Skeletal muscle tissue (tissue), 4 donors: ENCODE data around the gene INO80D. TPM values are rescaled to one million over a fixed set of nuclear protein-coding genes. Genes with fewer than 3 reads are reported as not detected.
"Not testable (repeated sequence)": the region's sequence is repeated elsewhere in the genome, so short reads cannot be mapped to it uniquely, and the experiment has no call there.

Source experiments
- H3K27ac ChIP-seq: one replicate; pipeline ENCODE4 v1.7.0; 2013; ENCODE audit warnings: mild to moderate bottlenecking, low read depth, low read length, inconsistent platforms
- H3K27me3 ChIP-seq, 3 donors: one replicate each; pipeline ENCODE4 v1.7.0; 2013; ENCODE audit warnings: low read length in 3 of 3; ENCODE audit not compliant: control insufficient read depth in 3 of 3, insufficient read depth in 3 of 3
- H3K36me3 ChIP-seq, 3 donors: one replicate each; pipeline ENCODE4 v1.7.0; 2013; ENCODE audit warnings: low read length in 3 of 3; ENCODE audit not compliant: control insufficient read depth in 3 of 3, insufficient read depth in 3 of 3
- H3K4me1 ChIP-seq, 3 donors: one replicate each; pipeline ENCODE4 v1.7.0; 2013; ENCODE audit warnings: low read length in 3 of 3, mild to moderate bottlenecking in 3 of 3; ENCODE audit not compliant: control insufficient read depth in 3 of 3, insufficient read depth in 3 of 3
- H3K4me3 ChIP-seq, 3 donors: one replicate each; pipeline ENCODE4 v1.7.0; 2013; ENCODE audit warnings: low read length in 3 of 3
- H3K9ac ChIP-seq, 3 donors: one replicate each; pipeline ENCODE4 v1.7.0; 2013; ENCODE audit warnings: low read length in 3 of 3, mild to moderate bottlenecking in 3 of 3, moderate library complexity in 2 of 3, low read depth in 1 of 3
- H3K9me3 ChIP-seq, 3 donors: one replicate each; pipeline ENCODE4 v1.7.0; 2013; ENCODE audit warnings: low read length in 3 of 3; ENCODE audit not compliant: control insufficient read depth in 3 of 3
- total RNA-seq: library from RNA; depleted of rRNA; stranded (reverse); fragments of >200 nt; gene quantifications from one replicate; pipeline ENCODE4 v1.2.3, GENCODE V29; 2014
- donor health status: Osteomylitis.

Gene INO80D
- total RNA-seq, 1 donor from 2014 or later: 9.9 TPM

DNA sequence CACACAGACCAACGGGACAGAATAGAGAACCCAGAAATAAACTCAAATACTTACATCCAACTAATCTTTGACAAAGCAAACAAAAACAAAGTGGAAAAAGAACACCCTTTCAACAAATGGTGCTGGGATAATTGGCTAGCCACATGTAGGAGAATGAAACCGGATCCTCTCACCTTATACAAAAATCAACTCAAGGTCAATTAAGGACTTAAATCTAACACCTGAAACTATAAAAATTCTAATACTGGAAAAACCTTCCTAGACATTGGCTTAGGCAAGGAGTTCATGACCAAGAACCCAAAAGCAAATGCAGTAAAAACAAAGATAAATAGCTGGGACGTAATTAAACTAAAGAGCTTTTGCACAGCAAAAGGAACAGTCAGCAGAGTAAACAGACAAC lies 50.6 kb downstream of the INO80D start:
- H3K9me3 ChIP-seq, H3K27ac ChIP-seq, H3K4me1 ChIP-seq, H3K27me3 ChIP-seq, H3K4me3 ChIP-seq, H3K9ac ChIP-seq: not testable (repeated sequence)
- peaks cover 0 to 19% (median 13%) of the 10 kb centered on the region in 3 donors for H3K36me3 ChIP-seq

DNA sequence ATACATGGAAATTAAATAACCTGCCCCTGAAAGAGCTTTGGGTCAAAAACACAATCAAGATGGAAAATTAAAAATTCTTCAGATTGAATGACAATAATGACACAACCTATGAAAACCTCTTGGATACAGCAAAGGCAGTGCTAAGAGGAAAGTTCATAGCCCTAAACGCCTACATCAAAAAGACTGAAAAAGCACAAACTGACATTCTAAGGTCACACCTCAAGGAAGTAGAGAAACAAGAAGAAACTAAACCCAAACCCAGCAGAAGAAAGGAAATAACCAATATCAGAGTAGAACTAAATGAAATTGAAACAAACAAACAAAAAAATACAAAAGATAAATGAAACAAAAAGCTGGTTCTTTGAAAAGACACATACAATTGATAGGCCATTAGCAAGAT lies 52.5 kb downstream of the INO80D start:
- not testable (repeated sequence) for H3K4me1 ChIP-seq, H3K9ac ChIP-seq, H3K27me3 ChIP-seq, H3K27ac ChIP-seq, H3K9me3 ChIP-seq, H3K4me3 ChIP-seq
- H3K36me3 ChIP-seq: peaks cover 0 to 22% (median 16%) of the 10 kb centered on the region in 3 donors

DNA sequence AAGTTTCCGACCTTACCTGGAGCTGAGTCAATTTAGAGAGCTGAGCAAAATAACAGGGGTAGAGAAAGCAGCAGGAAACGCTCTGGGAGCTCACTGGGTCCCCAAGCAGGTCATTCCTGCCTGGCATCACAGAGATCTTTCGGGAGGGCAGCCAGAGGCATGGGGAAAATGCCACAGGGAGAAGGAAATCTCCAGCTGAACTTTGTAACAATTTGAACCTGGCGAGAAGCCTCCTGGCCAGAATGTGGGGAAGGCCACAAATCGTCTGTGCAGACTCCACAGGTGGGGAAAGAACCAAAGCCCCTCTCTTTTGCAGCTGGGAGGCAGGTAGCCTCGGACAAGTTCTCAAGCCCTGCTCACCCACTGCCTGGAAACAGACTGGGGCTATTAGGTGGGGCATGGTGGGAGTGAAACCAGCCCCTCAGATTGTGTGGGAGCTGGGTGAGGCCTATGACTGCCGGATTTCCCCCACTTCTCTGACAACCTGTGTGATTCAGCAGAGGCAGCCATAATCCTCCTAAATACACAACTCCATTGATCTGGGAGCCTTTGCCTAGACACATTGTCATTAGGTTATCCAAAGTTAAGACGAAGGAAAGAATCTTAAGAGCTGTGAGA lies 53.9 kb downstream of the INO80D start:
- no peak overlapping the region for H3K27ac ChIP-seq
- H3K4me3 ChIP-seq: no peak overlapping the region
- H3K27me3 ChIP-seq: no peaks in the 10 kb centered on the region
- H3K9me3 ChIP-seq: no peaks in the 10 kb centered on the region
- H3K9ac ChIP-seq: no peak overlapping the region
- peaks cover 3 to 26% (median 20%) of the 10 kb centered on the region in 3 donors for H3K36me3 ChIP-seq
- peaks cover 0 to 6% (median 0%) of the 10 kb centered on the region in 3 donors for H3K4me1 ChIP-seq

DNA sequence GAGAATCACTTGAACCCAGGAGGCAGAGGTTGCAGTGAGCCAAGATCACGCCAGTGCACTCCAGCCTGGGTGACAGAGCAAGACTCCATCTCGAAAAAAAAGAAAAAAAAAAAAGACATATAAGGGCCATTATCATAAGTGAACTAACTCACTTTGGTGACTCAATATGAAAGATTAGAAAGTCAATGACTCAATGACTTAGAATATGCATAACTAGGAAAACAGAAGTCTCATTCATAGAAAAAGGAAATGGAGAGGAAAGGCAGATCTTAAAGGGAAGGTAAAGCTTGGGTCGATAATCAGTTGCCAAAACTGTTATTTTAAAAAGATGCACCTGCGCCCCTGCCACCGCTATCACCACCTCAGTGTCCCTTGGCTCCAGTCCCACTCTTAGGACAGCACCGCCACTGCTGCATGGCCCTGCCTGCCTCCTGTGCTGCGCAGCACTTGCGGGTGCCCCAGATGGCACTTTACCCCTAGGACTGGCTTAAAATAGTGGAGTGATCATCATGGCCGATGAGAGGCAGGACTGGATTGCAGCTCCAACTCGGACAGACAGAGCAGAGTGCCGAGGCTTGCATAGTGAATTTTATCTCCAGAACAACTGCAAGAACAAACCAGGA lies 54.7 kb downstream of the INO80D start:
- H3K27ac ChIP-seq: no peak overlapping the region
- H3K9ac ChIP-seq: no peak overlapping the region
- H3K36me3 ChIP-seq: peaks cover 3 to 20% (median 15%) of the 10 kb centered on the region in 3 donors
- no peaks in the 10 kb centered on the region for H3K27me3 ChIP-seq
- H3K4me3 ChIP-seq: no peak overlapping the region
- no peaks in the 10 kb centered on the region for H3K4me1 ChIP-seq
- H3K9me3 ChIP-seq: no peaks in the 10 kb centered on the region

DNA sequence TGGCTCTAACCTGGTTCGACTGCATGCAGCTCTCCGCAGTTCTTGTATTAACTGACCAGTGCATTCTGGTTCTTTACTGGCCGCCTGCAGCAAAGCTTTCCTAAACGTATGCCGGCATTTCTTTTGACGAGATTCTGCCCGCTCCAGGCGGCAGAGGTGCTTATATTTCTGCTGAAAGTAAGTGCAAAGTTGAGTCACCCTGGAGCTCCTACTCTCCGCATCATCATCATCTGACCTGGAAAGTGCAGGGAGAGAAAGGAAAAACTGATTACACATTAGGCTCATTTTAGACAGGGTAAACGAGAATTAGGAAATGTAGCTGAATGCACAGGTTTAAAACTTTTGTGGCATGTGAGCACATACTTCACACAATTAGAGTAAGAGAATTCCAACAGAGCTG lies 57.9 kb downstream of the INO80D start:
- Histone ChIP-seq H3K27ac (no peak overlapping the region), H3K27me3 (no peaks in the 10 kb centered on the region), H3K9me3 (no peaks in the 10 kb centered on the region), H3K4me3 (no peak overlapping the region), H3K4me1 (no peaks in the 10 kb centered on the region), H3K36me3 (peaks cover 3 to 20% (median 18%) of the 10 kb centered on the region in 3 donors), H3K9ac (no peak overlapping the region)

DNA sequence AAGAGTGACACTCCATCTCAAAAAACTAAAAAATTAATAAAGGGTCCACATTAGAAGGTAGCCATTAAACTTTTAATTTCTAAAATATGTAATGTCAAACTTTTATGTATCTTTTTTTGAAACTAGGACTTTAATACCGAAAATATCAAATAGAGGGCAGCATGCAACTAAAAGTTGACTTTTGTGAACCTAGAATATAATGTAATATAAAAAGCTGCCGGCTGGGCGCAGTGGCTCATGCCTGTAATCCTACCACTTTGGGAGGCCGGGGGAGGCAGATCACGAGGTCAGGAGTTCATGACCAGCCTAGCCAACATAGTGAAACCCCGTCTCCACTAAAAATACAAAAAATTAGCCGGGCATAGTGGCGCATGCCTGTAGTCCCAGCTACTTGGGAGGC lies 62.8 kb downstream of the INO80D start:
- H3K27ac ChIP-seq: no peak overlapping the region
- H3K36me3 ChIP-seq: peaks cover 8 to 15% (median 13%) of the 10 kb centered on the region in 3 donors
- H3K27me3 ChIP-seq: no peaks in the 10 kb centered on the region

DNA sequence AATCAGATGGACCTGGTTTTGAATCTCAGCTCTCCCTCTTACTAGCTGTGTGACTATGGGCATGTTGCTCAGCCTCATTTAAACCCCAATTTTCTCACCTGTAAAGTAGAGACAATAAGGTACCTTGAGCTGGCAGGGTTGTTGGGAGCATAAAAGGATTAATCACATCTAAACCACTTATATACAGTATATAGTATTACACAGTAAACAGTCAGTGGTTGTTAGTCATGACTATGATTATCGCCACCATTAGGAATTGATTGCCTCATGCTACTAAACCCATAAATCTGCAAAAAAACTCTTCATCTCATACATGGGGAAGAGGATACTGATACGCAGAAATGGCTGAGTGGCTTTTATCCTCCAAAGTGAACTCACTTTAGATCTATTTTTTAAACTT lies 65.8 kb downstream of the INO80D start:
- H3K9me3 ChIP-seq: no peaks in the 10 kb centered on the region
- no peak overlapping the region for H3K4me3 ChIP-seq
- no peak overlapping the region for H3K27ac ChIP-seq
- H3K27me3 ChIP-seq: no peaks in the 10 kb centered on the region
- H3K9ac ChIP-seq: no peak overlapping the region
- no peaks in the 10 kb centered on the region for H3K4me1 ChIP-seq
- peaks cover 10 to 35% (median 18%) of the 10 kb centered on the region in 3 donors for H3K36me3 ChIP-seq

More for the DNA sequence above, 62.8 kb downstream of the INO80D start:
- H3K9me3 ChIP-seq: no peaks in the 10 kb centered on the region
- H3K9ac ChIP-seq: no peak overlapping the region
- no peaks in the 10 kb centered on the region for H3K4me1 ChIP-seq
- no peak overlapping the region for H3K4me3 ChIP-seq

DNA sequence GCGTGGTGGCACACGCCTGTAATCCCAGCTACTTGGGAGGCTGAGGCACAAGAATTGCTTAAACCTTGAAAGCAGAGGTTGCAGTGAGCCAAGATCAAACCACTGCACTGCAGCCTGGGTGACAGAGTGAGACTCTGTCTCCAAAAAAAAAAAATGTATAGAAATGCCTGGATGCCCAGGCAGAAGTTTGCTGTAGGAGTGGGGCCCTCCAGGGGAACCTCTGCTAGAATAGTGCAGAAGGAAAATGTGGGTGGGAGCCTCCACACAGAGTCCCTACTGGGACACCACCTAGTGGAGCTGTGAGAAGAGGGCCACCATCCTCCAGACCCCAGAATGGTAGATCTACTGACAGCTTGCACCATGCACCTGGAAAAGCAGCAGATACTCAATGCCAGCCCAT lies 70.2 kb downstream of the INO80D start:
- not testable (repeated sequence) for H3K9ac ChIP-seq, H3K27me3 ChIP-seq, H3K27ac ChIP-seq, H3K4me1 ChIP-seq, H3K9me3 ChIP-seq, H3K4me3 ChIP-seq
- H3K36me3 ChIP-seq: peaks cover 10 to 45% (median 28%) of the 10 kb centered on the region in 3 donors

DNA sequence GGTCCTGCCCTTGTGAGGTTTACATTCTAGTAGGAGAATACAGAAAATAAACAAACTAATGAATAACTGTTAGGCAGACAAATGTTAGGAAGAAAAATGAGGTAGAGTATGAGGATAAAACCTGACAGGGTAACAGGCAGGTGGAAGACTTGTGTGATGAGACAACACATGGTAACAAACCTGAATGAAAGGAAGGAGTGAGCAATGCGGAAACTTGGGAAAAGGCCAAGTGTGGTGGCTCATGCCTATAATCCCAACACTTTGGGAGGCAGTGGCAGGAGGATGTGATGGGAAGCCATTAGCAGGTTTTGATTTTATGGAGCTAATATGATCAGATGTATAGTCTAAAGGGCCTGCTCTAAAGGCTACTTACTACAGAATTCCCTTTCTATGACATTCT lies 74.2 kb downstream of the INO80D start:
- Histone ChIP-seq H3K9me3 (no peaks in the 10 kb centered on the region), H3K9ac (no peak overlapping the region), H3K4me1 (no peaks in the 10 kb centered on the region), H3K4me3 (no peak overlapping the region), H3K36me3 (peaks cover 18 to 40% (median 32%) of the 10 kb centered on the region in 3 donors), H3K27ac (no peak overlapping the region), H3K27me3 (no peaks in the 10 kb centered on the region)

DNA sequence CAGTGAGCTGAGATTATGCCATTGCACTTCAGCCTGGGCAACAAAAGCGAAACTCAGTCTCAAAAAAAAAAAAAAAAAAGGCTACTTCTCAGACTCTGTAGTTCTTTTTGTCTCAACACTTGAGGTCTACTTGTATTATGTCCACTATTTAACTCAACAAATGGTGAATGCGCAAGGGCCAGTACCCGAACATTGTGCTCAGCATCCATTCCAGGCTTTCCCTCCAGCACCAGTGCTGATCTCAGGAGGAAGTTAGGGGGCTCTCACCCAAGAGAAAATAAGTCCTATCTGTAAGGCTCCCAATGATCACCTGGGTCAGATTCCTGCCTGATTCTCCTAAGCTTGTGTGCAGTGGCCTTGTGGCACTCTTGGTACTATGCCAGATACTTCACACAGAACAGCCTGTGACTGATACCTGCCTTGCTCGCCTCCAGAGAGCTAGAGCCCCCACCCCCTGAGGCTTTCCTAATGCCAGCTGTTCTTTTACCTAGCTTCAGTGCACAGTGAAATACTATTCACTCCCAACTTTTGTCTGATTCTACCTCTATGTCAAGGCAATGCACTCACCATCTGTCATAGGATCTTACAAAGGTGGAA lies 74.9 kb downstream of the INO80D start:
- H3K36me3 ChIP-seq: peaks cover 21 to 35% (median 31%) of the 10 kb centered on the region in 3 donors
- H3K27ac ChIP-seq: no peak overlapping the region
- H3K27me3 ChIP-seq: no peaks in the 10 kb centered on the region
- no peaks in the 10 kb centered on the region for H3K4me1 ChIP-seq
- no peak overlapping the region for H3K9ac ChIP-seq
- no peak overlapping the region for H3K4me3 ChIP-seq
- H3K9me3 ChIP-seq: no peaks in the 10 kb centered on the region
